ENCODE results near the gene GPR160.
"Not testable (repeated sequence)": the region's sequence is repeated elsewhere in the genome, so short reads cannot be mapped to it uniquely, and the experiment has no call there.

The GPR160 gene

GRCh38 chr3:170111147-170111771 is 73.5 kb downstream of the GPR160 start:
- DNase-seq (ENCODE audit: low read depth in 2 of 2), result no peak

- not testable (repeated sequence) for DNase-seq (ENCODE audit: low read depth in 2 of 2)
These were observed 76.4 kb downstream of the GPR160 start for GRCh38 chr3:170114165-170114564.

GRCh38 chr3:170117134-170117533 is 79.3 kb downstream of the GPR160 start:
- DNase-seq (ENCODE audit: low read depth in 2 of 2), result no peak

- DNase-seq (ENCODE audit: low read depth in 2 of 2), result no peak
These were observed 90.6 kb downstream of the GPR160 start for GRCh38 chr3:170128259-170128976.

- DNase-seq (ENCODE audit: low read depth in 2 of 2), result no peak
These were observed 91.2 kb downstream of the GPR160 start for GRCh38 chr3:170128977-170129431.

GRCh38 chr3:170130532-170130931 is 92.7 kb downstream of the GPR160 start:
- no peak for DNase-seq (ENCODE audit: low read depth in 2 of 2)

- no peak for DNase-seq (ENCODE audit: low read depth in 2 of 2)
These were observed 94.5 kb downstream of the GPR160 start for GRCh38 chr3:170132335-170132734.
